LNCaP clone FGC (cell line): ENCODE data around the gene ATP2A2.

Source experiments
- DNase-seq: peaks from one replicate; pipeline ENCODE4 v3.0.0-alpha.2; 2011; ENCODE audit warnings: low read depth
- H3K4me3 ChIP-seq: 2 replicates; pipeline ENCODE4 v1.5.1; 2011; ENCODE audit warnings: mild to moderate bottlenecking, low read depth, low read length, control low read depth
- TF ChIP-seq, protein P1 (sequence below): IDR thresholded peaks from 2 replicates; pipeline ENCODE4 v1.5.1; 2012; ENCODE audit warnings: mild to moderate bottlenecking; ENCODE audit not compliant: control insufficient read depth, insufficient read depth; ENCODE audit errors: extremely low read depth

The ATP2A2 gene

DNA sequence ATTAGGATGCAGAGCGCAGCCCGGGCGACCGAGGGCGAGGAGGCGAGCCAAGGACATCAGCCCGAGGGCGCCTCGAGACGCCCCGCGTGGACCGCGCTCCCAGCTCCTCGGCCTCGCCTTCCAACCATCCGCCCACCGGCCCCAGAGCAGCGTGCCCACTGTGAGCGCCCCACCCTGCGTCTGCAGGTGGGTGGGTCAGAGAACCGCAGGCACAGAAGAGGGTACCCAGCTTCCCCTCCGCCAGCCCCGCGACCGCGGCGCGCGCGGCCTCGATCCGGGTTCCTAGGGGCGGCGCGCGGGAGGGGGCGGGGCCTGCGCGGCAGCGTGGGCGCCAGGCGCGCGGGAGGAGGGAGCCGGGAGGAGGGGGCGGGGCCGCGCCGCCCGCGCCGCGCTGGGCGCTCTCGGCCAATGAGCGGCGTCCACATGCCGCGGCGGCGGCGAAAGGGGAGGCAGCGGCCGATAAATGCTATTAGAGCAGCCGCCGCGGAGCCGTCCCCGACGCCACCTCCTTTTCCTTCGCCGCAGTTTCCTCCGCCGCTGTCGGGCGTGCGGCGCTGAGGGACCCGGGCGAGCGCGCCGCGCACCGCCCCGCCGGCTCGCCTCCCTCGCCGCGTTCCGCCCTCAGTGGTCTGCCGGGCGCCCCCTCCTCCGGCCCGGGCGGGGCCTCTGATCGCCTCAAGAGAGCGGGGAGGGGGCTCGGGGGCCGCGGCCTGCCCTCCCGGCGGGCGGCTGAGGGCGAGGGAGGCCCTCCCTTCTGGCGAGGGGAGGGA, at the start of gene ATP2A2:
Gene ATP2A2 (plus strand): TSS at position 469 of the 770 bp plus-strand sequence. CDS start 543 bp downstream, outside the sequence.
- H3K4me3 ChIP-seq: peak within 1 kb of the TSS; percentile 85
- TF ChIP-seq, protein P1, sequence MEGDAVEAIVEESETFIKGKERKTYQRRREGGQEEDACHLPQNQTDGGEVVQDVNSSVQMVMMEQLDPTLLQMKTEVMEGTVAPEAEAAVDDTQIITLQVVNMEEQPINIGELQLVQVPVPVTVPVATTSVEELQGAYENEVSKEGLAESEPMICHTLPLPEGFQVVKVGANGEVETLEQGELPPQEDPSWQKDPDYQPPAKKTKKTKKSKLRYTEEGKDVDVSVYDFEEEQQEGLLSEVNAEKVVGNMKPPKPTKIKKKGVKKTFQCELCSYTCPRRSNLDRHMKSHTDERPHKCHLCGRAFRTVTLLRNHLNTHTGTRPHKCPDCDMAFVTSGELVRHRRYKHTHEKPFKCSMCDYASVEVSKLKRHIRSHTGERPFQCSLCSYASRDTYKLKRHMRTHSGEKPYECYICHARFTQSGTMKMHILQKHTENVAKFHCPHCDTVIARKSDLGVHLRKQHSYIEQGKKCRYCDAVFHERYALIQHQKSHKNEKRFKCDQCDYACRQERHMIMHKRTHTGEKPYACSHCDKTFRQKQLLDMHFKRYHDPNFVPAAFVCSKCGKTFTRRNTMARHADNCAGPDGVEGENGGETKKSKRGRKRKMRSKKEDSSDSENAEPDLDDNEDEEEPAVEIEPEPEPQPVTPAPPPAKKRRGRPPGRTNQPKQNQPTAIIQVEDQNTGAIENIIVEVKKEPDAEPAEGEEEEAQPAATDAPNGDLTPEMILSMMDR: no peak
- peak; percentile 37 for DNase-seq

DNA sequence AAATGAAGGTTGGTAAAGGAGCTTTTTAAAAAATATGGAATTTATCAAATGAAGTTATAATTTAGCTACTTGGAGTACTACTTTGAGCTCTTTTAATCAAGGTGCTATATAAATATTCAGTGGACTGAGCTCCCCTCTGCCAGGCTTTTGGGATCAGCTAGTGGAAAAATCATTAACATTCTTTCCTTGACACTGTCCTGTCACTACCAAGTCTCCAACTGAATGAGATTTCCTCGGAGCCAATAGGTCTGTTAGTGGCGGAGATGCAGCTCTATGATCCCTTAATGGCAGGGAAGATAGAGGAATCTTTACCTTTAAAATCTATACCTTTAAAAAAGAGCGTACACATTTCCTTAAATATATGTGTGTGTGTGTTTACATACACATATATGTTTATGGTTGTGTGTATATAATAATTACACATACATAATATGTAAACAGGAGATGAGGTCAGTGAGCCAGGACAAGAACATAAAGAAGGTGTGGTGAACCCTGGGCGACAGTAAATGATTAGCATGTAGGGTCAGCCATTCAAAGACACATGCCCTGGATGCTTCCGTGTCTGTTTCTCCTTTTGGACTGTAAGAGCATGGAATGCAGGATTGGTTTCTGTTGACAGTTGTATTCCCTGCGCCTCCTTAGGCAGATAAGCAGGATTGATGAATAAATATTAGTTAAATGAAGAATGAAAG, 47.7 kb upstream of the ATP2A2 start:
- no peak for DNase-seq
- H3K4me3 ChIP-seq: no peak overlapping the region
- TF ChIP-seq, protein P1: no peak

- no peak overlapping the region for H3K4me3 ChIP-seq
- DNase-seq: no peak
- TF ChIP-seq, protein P1: no peak
Observed at GRCh38 chr12:110234331-110234751, 46.7 kb upstream of the ATP2A2 start.

DNA sequence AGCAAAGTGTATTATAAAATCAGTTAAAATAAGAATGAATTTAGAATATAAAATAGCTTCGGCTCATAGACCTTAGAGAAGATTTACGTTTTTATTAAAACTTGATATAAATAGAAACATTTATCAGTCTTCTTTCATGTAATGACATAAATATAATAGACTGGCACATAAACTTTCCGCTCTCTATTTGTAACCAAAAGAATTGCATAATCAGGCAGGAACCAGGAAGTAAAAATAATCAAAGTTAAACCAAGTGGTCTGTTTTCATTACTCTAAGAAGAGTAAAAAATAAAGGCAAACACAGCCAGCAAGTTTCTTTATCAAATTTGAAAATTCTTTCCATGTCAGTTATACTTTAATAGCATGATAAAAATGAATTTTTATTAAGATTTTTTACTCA, 46.3 kb upstream of the ATP2A2 start:
- H3K4me3 ChIP-seq: no peak overlapping the region
- TF ChIP-seq, protein P1: no peak
- no peak for DNase-seq

GRCh38 chr12:110235383-110235782, 45.7 kb upstream of the ATP2A2 start:
- no peak for DNase-seq
- TF ChIP-seq, protein P1: no peak
- no peak overlapping the region for H3K4me3 ChIP-seq

DNA sequence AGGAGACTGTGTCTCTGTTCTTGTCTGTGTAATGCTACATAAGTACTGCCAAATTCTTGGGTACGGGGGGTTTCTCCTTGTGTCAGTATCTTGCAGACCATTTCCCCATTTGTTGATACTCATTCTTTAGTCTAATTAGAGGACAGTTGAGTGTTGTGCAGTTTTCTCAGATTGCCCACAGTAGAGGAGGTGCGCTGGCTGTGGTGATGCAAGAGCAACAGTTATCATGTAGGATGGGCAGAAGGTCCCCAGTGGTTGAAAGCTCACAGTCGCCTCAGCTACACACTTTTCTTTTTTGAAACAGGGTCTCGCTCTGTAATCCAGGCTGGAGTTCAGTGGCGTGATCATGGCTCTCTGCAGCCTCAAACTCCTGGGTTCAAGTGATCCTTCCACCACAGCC, 37.8 kb upstream of the ATP2A2 start:
- DNase-seq: no peak
- TF ChIP-seq, protein P1: no peak

More for the DNA sequence above, 37.8 kb upstream of the ATP2A2 start:
- no peak overlapping the region for H3K4me3 ChIP-seq
